GM13976 (cell line): ENCODE data around the gene SETD6.
"Not testable (repeated sequence)": the region's sequence is repeated elsewhere in the genome, so short reads cannot be mapped to it uniquely, and the experiment has no call there.

ENCODE experiments used
- DNase-seq: peaks from one replicate; pipeline ENCODE4 v3.0.0; 2012; ENCODE audit warnings: low spot score
- in situ Hi-C: fragments of 300-500 bp; cut with MboI; formaldehyde crosslinking; loops from one replicate; pipeline ENCODE4 v1.12.0; 2022; ENCODE audit warnings: low sequenced_read_pairs, mixed read lengths, inconsistent platforms; ENCODE audit not compliant: unreplicated experiment
- TF ChIP-seq, protein P1 (sequence below): IDR thresholded peaks from 2 replicates; pipeline ENCODE4 v1.5.1; 2012; ENCODE audit warnings: borderline replicate concordance, mild to moderate bottlenecking; ENCODE audit not compliant: insufficient read depth; ENCODE audit errors: extremely low read depth, missing control alignments, control extremely low read depth

Gene SETD6

DNA sequence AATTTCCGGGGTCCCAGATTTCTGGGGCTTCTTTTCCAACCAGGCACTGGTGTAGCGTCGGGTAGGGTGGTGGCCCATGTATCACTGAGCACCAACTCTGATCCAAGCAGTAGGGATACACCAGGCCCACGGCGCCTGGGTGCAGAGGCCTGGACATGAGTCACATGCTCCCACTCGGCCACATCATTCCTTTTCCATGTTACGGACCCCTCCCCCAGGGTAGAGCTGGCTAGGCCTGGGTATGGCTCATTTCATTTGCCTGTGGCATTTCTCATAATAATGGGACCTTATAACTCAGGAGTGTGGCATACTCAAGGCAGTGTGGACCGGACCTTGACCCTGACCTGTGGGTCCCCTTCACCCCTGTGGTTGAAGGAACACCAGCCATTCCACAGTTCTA lies 33.4 kb upstream of the SETD6 start:
- in situ Hi-C loops, result no loop called here
- no peak for DNase-seq
- TF ChIP-seq, protein P1, sequence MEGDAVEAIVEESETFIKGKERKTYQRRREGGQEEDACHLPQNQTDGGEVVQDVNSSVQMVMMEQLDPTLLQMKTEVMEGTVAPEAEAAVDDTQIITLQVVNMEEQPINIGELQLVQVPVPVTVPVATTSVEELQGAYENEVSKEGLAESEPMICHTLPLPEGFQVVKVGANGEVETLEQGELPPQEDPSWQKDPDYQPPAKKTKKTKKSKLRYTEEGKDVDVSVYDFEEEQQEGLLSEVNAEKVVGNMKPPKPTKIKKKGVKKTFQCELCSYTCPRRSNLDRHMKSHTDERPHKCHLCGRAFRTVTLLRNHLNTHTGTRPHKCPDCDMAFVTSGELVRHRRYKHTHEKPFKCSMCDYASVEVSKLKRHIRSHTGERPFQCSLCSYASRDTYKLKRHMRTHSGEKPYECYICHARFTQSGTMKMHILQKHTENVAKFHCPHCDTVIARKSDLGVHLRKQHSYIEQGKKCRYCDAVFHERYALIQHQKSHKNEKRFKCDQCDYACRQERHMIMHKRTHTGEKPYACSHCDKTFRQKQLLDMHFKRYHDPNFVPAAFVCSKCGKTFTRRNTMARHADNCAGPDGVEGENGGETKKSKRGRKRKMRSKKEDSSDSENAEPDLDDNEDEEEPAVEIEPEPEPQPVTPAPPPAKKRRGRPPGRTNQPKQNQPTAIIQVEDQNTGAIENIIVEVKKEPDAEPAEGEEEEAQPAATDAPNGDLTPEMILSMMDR, result no peak

DNA sequence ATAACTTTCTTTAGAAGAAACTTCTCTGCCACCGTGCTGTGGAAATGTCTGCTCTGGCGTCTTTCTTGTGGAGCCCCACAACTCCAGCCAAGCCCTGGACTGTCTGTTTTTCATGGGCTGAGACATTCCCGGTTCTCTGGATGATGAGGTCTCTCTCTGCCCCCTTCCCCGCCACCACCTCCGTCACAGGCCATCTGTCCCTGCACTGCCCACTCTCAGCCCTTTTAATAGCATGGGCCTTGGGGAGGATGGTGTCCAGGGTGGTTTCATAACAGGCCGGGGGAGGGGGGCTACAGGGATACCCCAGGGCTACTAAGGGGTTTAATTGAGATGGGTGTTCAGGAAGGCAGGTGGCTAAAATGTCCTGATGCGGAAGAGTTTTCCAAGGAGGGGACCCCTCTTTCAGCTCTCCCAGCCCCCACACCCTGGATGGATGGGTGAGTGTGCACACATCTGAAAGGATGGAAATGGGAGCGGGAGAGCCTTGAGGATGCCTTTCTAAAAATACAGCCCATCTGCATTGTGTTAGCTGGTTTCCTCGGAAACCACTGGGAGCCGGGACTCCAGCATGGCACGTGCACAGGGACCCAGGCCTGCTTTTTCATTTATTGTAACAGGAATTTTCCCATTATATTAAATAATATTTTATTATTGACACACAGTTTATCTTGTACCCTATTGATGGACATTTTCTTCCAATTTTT lies 30.0 kb upstream of the SETD6 start:
- DNase-seq, result no peak
- in situ Hi-C loops, result no loop called here
- TF ChIP-seq, protein P1, result no peak

DNA sequence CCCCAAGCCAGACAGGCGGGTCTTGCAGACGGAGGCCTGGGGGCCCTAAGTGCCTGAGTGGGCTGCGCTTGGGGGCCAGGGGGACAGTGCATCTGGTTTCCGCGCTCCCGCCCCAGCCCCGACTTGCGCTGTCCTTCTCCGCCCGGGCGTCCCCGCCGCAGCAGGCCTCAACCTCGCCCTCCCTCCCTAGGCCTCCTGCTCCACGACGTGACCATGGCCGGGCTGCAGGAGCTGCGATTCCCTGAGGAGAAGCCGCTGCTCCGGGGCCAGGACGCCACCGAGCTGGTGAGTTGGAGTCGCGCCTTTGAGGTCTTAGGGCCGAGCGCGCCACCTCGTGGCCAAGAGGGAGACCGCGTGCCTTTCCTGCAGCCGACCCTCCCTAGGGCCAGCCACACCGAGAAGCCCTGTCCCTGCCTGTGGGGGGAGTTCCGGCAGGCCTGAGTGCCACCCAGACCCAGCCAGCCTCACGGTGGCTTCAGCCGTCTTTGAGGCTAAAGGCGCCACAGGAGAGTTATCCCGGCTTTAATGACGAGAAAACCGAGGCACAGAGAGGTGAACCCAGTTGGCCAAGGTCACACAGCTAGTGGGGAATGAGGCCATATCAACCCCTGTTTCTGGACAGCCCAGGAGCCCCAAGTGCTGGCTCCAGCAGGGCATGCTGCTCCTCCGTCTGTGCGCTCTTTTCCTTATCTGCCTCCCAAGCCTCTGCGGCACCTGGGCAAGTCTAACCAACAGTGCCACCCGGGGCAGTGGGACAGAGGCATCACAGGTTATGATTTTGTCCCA lies 27.6 kb upstream of the SETD6 start:
- in situ Hi-C loops, result no loop called here
- TF ChIP-seq, protein P1, result peak; percentile 90
- DNase-seq, result peak; percentile 94

DNA sequence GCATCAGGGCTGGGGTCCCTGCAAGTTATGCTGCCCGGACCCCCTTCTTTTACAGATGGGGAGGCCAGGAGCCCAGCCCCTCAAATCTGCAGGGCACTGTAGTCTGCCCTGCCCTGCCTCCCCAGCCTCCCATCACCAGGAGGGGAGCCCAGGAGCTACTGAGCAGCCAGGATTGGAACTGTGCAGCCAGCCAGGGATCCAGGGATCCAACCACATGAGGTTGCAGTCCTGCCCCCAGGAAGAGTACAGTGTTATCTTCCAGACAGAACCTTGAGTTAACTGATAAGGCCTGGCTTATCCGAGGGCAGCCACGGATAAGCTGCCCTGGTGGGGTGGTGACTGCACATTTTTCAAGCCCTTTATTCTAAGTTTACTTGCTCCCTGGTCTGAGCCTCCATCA lies 26.8 kb upstream of the SETD6 start:
- TF ChIP-seq, protein P1, result no peak
- in situ Hi-C loops, result no loop called here
- DNase-seq, result no peak

DNA sequence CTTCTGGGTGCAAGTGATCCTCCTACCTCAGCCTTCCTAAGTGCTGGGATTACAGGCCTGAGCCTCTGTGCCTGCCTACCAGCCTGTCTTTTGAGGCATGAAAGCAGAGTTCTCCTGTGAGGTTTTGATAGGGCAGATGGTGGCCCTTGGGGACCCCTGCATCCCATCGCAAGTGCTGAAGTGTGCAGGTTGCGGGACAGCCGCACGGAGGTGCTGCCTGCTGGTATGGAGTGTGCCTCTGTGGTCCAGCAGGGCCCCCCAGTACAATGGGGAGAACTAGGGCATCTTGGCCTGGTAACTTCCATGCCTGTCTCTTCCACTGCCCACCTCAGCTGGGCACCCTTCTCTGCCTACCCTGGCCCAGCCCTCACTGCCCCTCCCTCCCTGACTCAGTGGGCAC lies 25.3 kb upstream of the SETD6 start:
- in situ Hi-C loops, result loop anchor here (5.0 kb wide), 1 partner anchor 153 kb away; no protein-coding TSS in a partner anchor
- DNase-seq, result no peak
- TF ChIP-seq, protein P1, result no peak

DNA sequence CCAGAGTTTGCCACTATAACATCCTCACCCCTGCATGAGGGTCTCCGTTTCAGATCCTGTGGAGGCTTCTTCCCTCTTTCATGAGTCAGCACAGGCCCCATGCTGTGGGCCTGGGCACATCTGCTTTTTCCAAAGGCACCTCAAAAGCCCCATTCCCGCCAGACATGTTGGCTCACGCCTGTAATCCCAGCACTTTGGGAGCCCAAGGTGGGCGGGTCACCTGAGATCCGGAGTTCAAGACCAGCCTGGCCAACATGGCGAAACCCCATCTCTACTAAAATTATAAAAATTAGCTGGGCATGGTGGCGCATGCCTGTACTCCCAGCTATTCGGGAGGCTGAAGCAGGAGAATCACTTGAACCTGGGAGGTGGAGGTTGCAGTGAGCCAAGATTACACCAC lies 24.8 kb upstream of the SETD6 start:
- not testable (repeated sequence) for DNase-seq
- in situ Hi-C loops, result loop anchor here (5.0 kb wide), 1 partner anchor 153 kb away; no protein-coding TSS in a partner anchor

DNA sequence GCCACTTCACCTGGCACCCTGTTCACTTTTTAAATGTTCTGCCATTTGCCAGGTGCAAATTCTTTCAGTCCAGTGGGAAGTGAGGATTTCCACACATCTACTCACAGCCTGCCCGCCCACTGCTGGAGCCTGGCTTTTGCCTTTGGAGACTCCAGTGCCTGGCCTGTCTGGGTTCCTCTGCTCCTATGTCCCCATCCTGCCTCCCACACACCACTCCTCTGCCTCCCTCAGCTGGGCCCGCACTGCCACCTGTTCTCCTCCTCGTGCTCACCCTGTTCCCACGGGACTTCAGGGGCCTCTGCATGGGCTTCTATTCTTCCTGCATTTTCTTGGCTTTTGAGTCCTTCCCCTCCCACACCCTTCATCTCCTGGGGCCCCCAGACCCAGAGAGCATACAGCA lies 23.3 kb upstream of the SETD6 start:
- TF ChIP-seq, protein P1, result no peak
- in situ Hi-C loops, result loop anchor here (5.0 kb wide), 1 partner anchor 155 kb away; no protein-coding TSS in a partner anchor

More for the DNA sequence above, 23.3 kb upstream of the SETD6 start:
- no peak for DNase-seq
